KMS-11 (cell line): ENCODE results near the gene ACP7.

Experiments
- H2AFZ ChIP-seq: fragments of 200-600 bp; sonication (generic); 2 replicates; pipeline ENCODE4 v1.6.1; 2016; ENCODE audit warnings: antibody characterized with exemption, mixed run types, low read depth
- H3K27ac ChIP-seq: fragments of 200-600 bp; sonication (generic); 2 replicates; pipeline ENCODE4 v1.6.1; 2016; ENCODE audit warnings: mild to moderate bottlenecking, mixed run types
- H3K27me3 ChIP-seq: fragments of 200-600 bp; sonication (generic); 2 replicates; pipeline ENCODE4 v1.6.1; 2017; ENCODE audit warnings: mild to moderate bottlenecking, low read depth, mixed run types, moderate library complexity; ENCODE audit not compliant: insufficient read depth
- H3K36me3 ChIP-seq: fragments of 200-600 bp; sonication (generic); 2 replicates; pipeline ENCODE4 v1.6.1; 2017; ENCODE audit warnings: mild to moderate bottlenecking, mixed run types; ENCODE audit not compliant: insufficient read depth
- H3K4me1 ChIP-seq: fragments of 200-600 bp; sonication (generic); 2 replicates; pipeline ENCODE4 v1.6.1; 2016; ENCODE audit warnings: mild to moderate bottlenecking, low read depth, mixed run types; ENCODE audit not compliant: poor library complexity, severe bottlenecking
- H3K4me2 ChIP-seq: fragments of 200-600 bp; sonication (generic); 2 replicates; pipeline ENCODE4 v1.7.0; 2016; ENCODE audit warnings: mild to moderate bottlenecking, mixed run types
- H3K4me3 ChIP-seq: fragments of 200-600 bp; sonication (generic); IDR thresholded peaks from 2 replicates; pipeline ENCODE4 v1.6.1; 2017; ENCODE audit warnings: low read depth, low read length, mixed read lengths; ENCODE audit not compliant: insufficient read depth
- H3K79me2 ChIP-seq: fragments of 200-600 bp; sonication (generic); 2 replicates; pipeline ENCODE4 v1.6.1; 2016; ENCODE audit warnings: low read depth, mixed run types; ENCODE audit not compliant: insufficient read depth
- H3K9ac ChIP-seq: fragments of 200-600 bp; sonication (generic); 2 replicates; pipeline ENCODE4 v1.6.1; 2016; ENCODE audit warnings: mild to moderate bottlenecking, mixed run types
- H4K20me1 ChIP-seq: fragments of 200-600 bp; sonication (generic); 2 replicates; pipeline ENCODE4 v1.6.1; 2016; ENCODE audit warnings: mild to moderate bottlenecking, mixed run types; ENCODE audit not compliant: insufficient read depth
- CTCF ChIP-seq: fragments of 200-600 bp; sonication (generic); conservative IDR thresholded peaks from 2 replicates; pipeline ENCODE4 v1.6.1; 2017; ENCODE audit warnings: low read depth, mild to moderate bottlenecking, antibody characterized with exemption, low read length, moderate library complexity, mixed read lengths

ACP7 gene

DNA sequence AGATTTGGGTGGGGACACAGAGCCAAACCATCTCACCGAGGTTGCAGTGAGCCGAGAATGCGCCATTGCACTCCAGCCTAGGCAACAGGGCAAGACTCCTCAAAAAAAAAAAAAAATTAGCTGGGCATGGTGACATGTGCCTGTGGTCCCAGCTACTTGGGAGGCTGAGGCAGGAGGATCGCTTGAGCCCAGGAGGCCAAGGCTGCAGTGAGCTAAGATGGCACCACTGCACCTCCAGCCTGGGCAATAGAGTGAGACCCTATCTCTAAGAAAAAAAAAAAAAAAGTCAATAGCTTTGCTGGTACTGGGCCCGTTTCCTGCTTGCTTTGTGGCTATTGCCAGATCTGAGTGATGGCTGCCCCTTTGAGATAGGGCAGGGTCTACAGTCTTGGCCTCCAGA, 13.1 kb downstream of the ACP7 start:
- Histone ChIP-seq H3K27me3 (no peaks in the 10 kb centered on the region), H3K4me3 (no peak overlapping the region), H3K4me1 (no peaks in the 10 kb centered on the region), H2AFZ (no peak overlapping the region), H3K9ac (no peak overlapping the region), H3K27ac (no peak overlapping the region), H3K36me3 (no peaks in the 10 kb centered on the region), H3K79me2 (no peaks in the 10 kb centered on the region), H4K20me1 (no peaks in the 10 kb centered on the region), H3K4me2 (no peak overlapping the region)
- no peak for TF ChIP-seq CTCF

DNA sequence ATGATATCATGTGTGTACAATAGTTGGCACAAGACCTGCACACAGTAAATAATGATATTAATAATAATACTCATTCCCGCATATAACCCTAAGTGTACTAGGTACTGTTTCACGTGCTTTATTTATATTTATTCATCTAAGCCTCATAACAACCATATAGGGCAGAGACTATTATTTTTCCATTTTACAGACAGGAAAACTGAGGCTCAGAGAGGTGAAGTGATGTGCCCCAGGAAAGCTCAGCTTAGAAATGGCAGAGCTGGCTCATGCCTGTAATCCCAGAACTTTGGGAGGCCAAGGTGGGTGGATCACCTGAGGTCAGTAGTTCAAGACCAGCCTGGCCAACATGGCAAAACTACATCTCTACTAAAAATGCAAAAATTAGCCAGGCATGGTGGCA, 13.6 kb downstream of the ACP7 start:
- H3K4me2 ChIP-seq, result no peak overlapping the region
- H3K79me2 ChIP-seq, result no peaks in the 10 kb centered on the region
- H3K27me3 ChIP-seq, result no peaks in the 10 kb centered on the region
- H4K20me1 ChIP-seq, result no peaks in the 10 kb centered on the region
- H3K27ac ChIP-seq, result no peak overlapping the region
- H3K4me3 ChIP-seq, result no peak overlapping the region
- no peak for TF ChIP-seq CTCF
- no peak overlapping the region for H2AFZ ChIP-seq
- H3K36me3 ChIP-seq, result no peaks in the 10 kb centered on the region
- no peak overlapping the region for H3K9ac ChIP-seq
- H3K4me1 ChIP-seq, result no peaks in the 10 kb centered on the region

- Histone ChIP-seq H3K36me3 (no peaks in the 10 kb centered on the region), H3K4me2 (no peak overlapping the region), H3K9ac (no peak overlapping the region), H3K27ac (no peak overlapping the region), H2AFZ (no peak overlapping the region), H3K79me2 (no peaks in the 10 kb centered on the region), H3K4me1 (no peaks in the 10 kb centered on the region), H3K27me3 (no peaks in the 10 kb centered on the region), H4K20me1 (no peaks in the 10 kb centered on the region), H3K4me3 (no peak overlapping the region)
- TF ChIP-seq CTCF, result no peak
Observed at GRCh38 chr19:39098365-39099269, 14.4 kb downstream of the ACP7 start.

GRCh38 chr19:39099341-39099740, 15.2 kb downstream of the ACP7 start:
- Histone ChIP-seq H2AFZ (no peak overlapping the region), H3K36me3 (no peaks in the 10 kb centered on the region), H3K27ac (no peak overlapping the region), H3K4me3 (no peak overlapping the region), H3K9ac (no peak overlapping the region), H3K27me3 (no peaks in the 10 kb centered on the region), H3K79me2 (no peaks in the 10 kb centered on the region), H4K20me1 (no peaks in the 10 kb centered on the region), H3K4me2 (no peak overlapping the region), H3K4me1 (no peaks in the 10 kb centered on the region)
- no peak for TF ChIP-seq CTCF
